ENCODE measurements around the gene STK33. TPM values are rescaled to one million over a fixed set of nuclear protein-coding genes. Genes with fewer than 3 reads are reported as not detected.

STK33 gene
- total and polyA plus RNA-seq, 5 experiments from 2014 or later: 0.74 to 2.3 (median 1.3) TPM

- ATAC-seq (no peak), DNase-seq (no peak)
- Mint-ChIP-seq H3K9me3 (no peaks in the 10 kb centered on the region), H3K36me3 (no peaks in the 10 kb centered on the region), H3K4me1 (peaks cover 0 to 5% (median 0%) of the 10 kb centered on the region in 4 donors), H3K27ac (no peak overlapping the region), H3K4me3 (no peak overlapping the region), H3K27me3 (peaks cover 0 to 6% (median 0%) of the 10 kb centered on the region in 5 donors)
- POLR2A ChIA-PET: no interaction called here
These were observed 206.3 kb downstream of the STK33 start for GRCh38 chr11:8387693-8388092.

- peaks cover 0 to 6% (median 0%) of the 10 kb centered on the region in 5 donors for H3K27me3 Mint-ChIP-seq
- POLR2A ChIA-PET: no interaction called here
- DNase-seq: no peak
These were observed 206.9 kb downstream of the STK33 start for GRCh38 chr11:8387141-8387540.

GRCh38 chr11:8386134-8386864, 207.7 kb downstream of the STK33 start:
- no peak overlapping the region for H3K27ac Mint-ChIP-seq
- H3K4me1 Mint-ChIP-seq: peaks cover 0 to 5% (median 0%) of the 10 kb centered on the region in 4 donors
- no peaks in the 10 kb centered on the region for H3K36me3 Mint-ChIP-seq
- peaks cover 0 to 6% (median 0%) of the 10 kb centered on the region in 5 donors for H3K27me3 Mint-ChIP-seq
- H3K9me3 Mint-ChIP-seq: no peaks in the 10 kb centered on the region
- no peak for ATAC-seq
- H3K4me3 Mint-ChIP-seq: no peak overlapping the region
- no peak for DNase-seq
- POLR2A ChIA-PET: no interaction called here

More at GRCh38 chr11:8387141-8387540, 206.9 kb downstream of the STK33 start:
- ATAC-seq: no peak
- H3K36me3 Mint-ChIP-seq: no peaks in the 10 kb centered on the region
- H3K9me3 Mint-ChIP-seq: no peaks in the 10 kb centered on the region
- H3K4me3 Mint-ChIP-seq: no peak overlapping the region
- H3K27ac Mint-ChIP-seq: no peak overlapping the region
- peaks cover 0 to 5% (median 0%) of the 10 kb centered on the region in 4 donors for H3K4me1 Mint-ChIP-seq

DNA sequence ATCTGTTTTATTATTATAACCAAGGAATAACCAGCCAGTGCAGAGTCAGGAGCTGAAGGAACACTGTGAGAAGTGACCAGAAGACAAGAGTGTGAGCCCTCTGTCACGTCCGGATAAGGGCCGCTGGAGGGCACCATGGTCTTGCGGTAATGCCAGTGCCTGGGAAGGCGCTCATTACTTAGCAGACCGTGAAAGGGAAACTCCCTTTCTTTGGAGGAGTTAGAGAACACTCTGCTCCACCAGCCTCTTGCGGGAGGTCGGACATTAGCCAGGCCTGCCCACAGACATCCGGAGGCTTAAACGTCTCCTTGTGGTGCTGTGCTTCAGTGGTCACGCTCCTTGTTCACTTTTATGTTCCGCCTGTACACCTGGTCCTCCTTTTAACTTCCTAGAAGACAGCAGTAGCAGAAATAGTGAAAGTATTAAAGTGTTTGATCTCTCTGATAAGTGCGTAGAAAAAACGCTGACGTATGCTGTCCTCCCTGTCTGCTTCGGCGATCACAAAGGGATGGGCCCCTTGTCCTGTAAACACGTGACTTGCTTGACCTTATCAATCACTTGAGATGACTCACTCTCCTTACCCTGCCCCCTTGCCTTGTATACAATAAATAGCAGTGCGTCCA, 209.7 kb downstream of the STK33 start:
- no peak overlapping the region for H3K4me3 Mint-ChIP-seq
- DNase-seq (no peak), ATAC-seq (no peak)

DNA sequence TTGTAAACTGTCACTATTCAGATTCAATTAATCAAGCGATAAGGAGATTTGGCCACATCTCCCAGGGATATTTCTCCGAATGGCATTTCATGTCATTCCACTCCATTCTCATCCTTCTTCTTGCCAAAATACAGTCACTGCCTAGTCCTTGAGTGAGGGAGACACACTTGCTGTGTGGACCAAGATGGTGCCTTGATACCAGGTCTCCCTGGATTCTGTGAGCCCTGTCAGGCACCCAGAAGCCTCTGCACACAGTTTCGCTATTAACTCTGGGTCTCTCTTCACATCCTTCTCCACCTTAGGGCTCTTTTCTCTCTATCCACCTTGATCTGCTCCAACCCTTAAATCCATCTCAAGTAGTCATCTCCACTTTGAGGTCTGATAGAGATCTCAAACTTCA, 210.4 kb downstream of the STK33 start:
- no peak overlapping the region for H3K4me3 Mint-ChIP-seq
- H3K36me3 Mint-ChIP-seq: no peaks in the 10 kb centered on the region
- DNase-seq (no peak), ATAC-seq (no peak)
- peaks cover 0 to 5% (median 0%) of the 10 kb centered on the region in 4 donors for H3K4me1 Mint-ChIP-seq
- H3K27ac Mint-ChIP-seq: no peak overlapping the region
- H3K27me3 Mint-ChIP-seq: peaks cover 0 to 6% (median 0%) of the 10 kb centered on the region in 5 donors
- POLR2A ChIA-PET: no interaction called here
- no peaks in the 10 kb centered on the region for H3K9me3 Mint-ChIP-seq

More for the DNA sequence above, 209.7 kb downstream of the STK33 start:
- H3K36me3 Mint-ChIP-seq: no peaks in the 10 kb centered on the region
- peaks cover 0 to 6% (median 0%) of the 10 kb centered on the region in 5 donors for H3K27me3 Mint-ChIP-seq
- H3K4me1 Mint-ChIP-seq: peaks cover 0 to 5% (median 0%) of the 10 kb centered on the region in 4 donors
- POLR2A ChIA-PET: no interaction called here
- H3K9me3 Mint-ChIP-seq: no peaks in the 10 kb centered on the region
- no peak overlapping the region for H3K27ac Mint-ChIP-seq

DNA sequence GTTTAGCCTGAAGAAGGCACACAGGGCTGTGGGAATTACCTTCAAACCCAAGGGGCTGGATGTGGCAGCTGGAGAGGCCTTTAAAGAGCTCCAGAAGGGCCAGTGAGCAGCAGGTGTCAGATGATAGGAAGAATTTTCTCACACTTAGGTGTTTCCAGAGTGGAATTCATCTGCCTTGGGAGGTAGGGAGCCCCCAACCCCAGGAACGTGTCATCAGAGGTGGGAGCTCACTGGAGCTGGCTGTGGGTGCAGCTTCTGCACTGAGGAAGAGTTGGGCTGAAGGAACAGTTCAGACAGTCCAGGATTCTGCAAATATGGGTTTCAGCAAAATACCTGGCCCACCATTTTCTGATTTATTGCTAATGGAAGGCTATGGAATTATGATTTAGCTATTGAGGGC, 210.8 kb downstream of the STK33 start:
- Mint-ChIP-seq H3K4me1 (peaks cover 0 to 5% (median 0%) of the 10 kb centered on the region in 4 donors), H3K36me3 (no peaks in the 10 kb centered on the region), H3K4me3 (no peak overlapping the region), H3K27me3 (peaks cover 0 to 6% (median 0%) of the 10 kb centered on the region in 5 donors), H3K9me3 (no peaks in the 10 kb centered on the region), H3K27ac (no peak overlapping the region)
- DNase-seq (no peak), ATAC-seq (no peak)
- POLR2A ChIA-PET: no interaction called here

DNA sequence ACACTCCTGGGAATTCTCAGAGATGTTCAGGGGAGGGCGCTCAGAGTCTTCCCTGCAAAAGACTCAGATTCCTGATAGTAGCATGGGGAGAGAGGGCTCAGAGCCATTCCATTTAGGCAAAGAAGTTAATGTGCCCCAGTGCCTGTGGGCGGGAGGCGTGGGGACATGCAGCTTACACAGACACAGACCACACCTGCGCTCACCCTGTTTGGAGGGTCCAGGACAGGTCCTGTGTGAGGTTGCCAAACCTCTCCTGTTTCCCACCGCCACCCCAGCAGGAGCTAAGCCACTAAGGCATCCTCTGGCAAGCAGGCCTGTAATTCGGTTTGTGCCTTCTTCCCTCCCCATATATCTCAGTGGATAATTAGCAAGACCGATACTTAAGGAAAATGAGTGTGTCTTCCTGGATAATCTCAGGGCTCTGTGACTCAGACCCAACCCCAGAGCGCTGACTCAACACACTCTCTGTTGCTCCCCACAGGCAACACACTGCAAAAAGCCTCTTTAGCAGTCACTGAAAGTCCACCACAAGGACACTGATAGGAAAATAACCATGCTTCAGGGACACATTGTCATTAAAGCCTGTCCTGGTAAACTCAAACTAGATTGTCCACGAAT, 211.5 kb downstream of the STK33 start:
- peaks cover 0 to 6% (median 1%) of the 10 kb centered on the region in 5 donors for H3K27me3 Mint-ChIP-seq
- peaks cover 0 to 5% (median 0%) of the 10 kb centered on the region in 4 donors for H3K4me1 Mint-ChIP-seq
- DNase-seq: no peak
- POLR2A ChIA-PET: no interaction called here
- no peak overlapping the region for H3K27ac Mint-ChIP-seq
- H3K9me3 Mint-ChIP-seq: peaks cover 0 to 2% (median 0%) of the 10 kb centered on the region in 9 donors
- no peak overlapping the region for H3K4me3 Mint-ChIP-seq
- H3K36me3 Mint-ChIP-seq: no peaks in the 10 kb centered on the region
- no peak for ATAC-seq

GRCh38 chr11:8381871-8382396, 212.1 kb downstream of the STK33 start:
- DNase-seq: no peak
- Mint-ChIP-seq H3K4me3 (no peak overlapping the region), H3K27ac (no peak overlapping the region), H3K4me1 (peaks cover 0 to 5% (median 0%) of the 10 kb centered on the region in 4 donors), H3K9me3 (peaks cover 0 to 2% (median 0%) of the 10 kb centered on the region in 9 donors), H3K36me3 (no peaks in the 10 kb centered on the region), H3K27me3 (peaks cover 0 to 8% (median 1%) of the 10 kb centered on the region in 5 donors)
- ATAC-seq: no peak
- POLR2A ChIA-PET: no interaction called here

- Mint-ChIP-seq H3K27me3 (peaks cover 0 to 10% (median 1%) of the 10 kb centered on the region in 5 donors), H3K4me3 (no peak overlapping the region), H3K9me3 (peaks cover 0 to 2% (median 0%) of the 10 kb centered on the region in 9 donors), H3K27ac (no peak overlapping the region), H3K36me3 (no peaks in the 10 kb centered on the region), H3K4me1 (peaks cover 0 to 5% (median 0%) of the 10 kb centered on the region in 4 donors)
- no peak for DNase-seq
- ATAC-seq: no peak
- POLR2A ChIA-PET: no interaction called here
These were observed 212.7 kb downstream of the STK33 start for GRCh38 chr11:8381343-8381742.

DNA sequence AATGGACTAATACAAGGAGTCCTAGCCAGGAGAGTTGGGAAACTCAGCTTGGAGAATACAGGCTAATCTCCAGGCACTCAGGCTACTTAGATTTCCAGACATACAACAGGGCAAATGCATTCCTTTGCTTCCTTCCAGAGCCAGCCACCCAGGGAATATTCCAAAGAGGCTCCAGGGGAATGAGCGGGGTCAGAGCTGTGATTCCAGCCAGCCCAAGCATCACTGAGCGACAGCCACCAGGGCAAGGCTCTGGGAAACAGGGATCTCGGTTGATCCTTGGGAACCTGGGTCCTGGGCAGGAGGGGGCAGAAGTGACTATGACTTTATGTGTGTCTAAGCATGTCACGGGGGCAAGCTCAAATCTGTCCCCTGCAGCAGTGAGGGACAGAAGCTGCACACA, 218.1 kb downstream of the STK33 start:
- ATAC-seq: no peak
- peaks cover 0 to 4% (median 1%) of the 10 kb centered on the region in 5 donors for H3K27me3 Mint-ChIP-seq
- POLR2A ChIA-PET: no interaction called here

DNA sequence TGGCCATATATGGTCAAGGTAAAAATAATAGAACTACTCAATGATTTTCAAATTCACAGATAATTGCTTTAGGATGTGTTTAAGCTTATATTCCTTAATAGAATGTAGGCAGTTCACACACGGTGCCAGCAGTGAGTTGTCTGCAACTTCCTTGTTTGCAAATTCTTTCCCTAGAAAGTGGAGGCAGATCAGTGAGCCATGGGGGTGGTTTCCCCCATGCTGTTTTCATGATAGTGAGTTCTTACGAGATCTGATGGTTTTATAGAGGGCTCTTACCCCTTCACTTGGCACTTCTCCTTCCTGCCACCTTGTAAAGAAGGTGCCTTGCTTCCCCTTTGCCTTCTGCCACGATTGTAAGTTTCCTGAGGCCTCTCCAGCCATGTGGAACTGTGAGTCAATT, 218.6 kb downstream of the STK33 start:
- no peak for ATAC-seq
- peaks cover 0 to 2% (median 0%) of the 10 kb centered on the region in 9 donors for H3K9me3 Mint-ChIP-seq
- H3K27me3 Mint-ChIP-seq: peaks cover 0 to 4% (median 1%) of the 10 kb centered on the region in 5 donors
- no peak for DNase-seq
- H3K4me1 Mint-ChIP-seq: peaks cover 0 to 2% (median 0%) of the 10 kb centered on the region in 4 donors
- no peak overlapping the region for H3K27ac Mint-ChIP-seq
- H3K36me3 Mint-ChIP-seq: no peaks in the 10 kb centered on the region
- H3K4me3 Mint-ChIP-seq: no peak overlapping the region
- POLR2A ChIA-PET: no interaction called here

More for the DNA sequence above, 218.1 kb downstream of the STK33 start:
- H3K36me3 Mint-ChIP-seq: no peaks in the 10 kb centered on the region
- H3K9me3 Mint-ChIP-seq: peaks cover 0 to 2% (median 0%) of the 10 kb centered on the region in 9 donors
- no peak for DNase-seq
- H3K4me3 Mint-ChIP-seq: no peak overlapping the region
- H3K4me1 Mint-ChIP-seq: peaks cover 0 to 2% (median 0%) of the 10 kb centered on the region in 4 donors
- H3K27ac Mint-ChIP-seq: no peak overlapping the region

GRCh38 chr11:8374716-8375115, 219.3 kb downstream of the STK33 start:
- Mint-ChIP-seq H3K36me3 (no peaks in the 10 kb centered on the region), H3K4me1 (peaks cover 0 to 2% (median 0%) of the 10 kb centered on the region in 4 donors), H3K4me3 (peak overlapping the region in 1 of 10 donors; percentile 38), H3K9me3 (peaks cover 0 to 2% (median 0%) of the 10 kb centered on the region in 9 donors), H3K27me3 (peaks cover 0 to 4% (median 1%) of the 10 kb centered on the region in 5 donors), H3K27ac (no peak overlapping the region)
- POLR2A ChIA-PET: no interaction called here
- ATAC-seq: no peak
- DNase-seq: no peak

Measured in naive thymus-derived CD8-positive, alpha-beta T cell (primary cell).